NB4 (cell line): Measurements from ENCODE around the gene GBP6.
A peak's percentile ranks its signal among the peaks of the same experiment; 100 is the strongest.
"Not testable (repeated sequence)": the region's sequence is repeated elsewhere in the genome, so short reads cannot be mapped to it uniquely, and the experiment has no call there.

ENCODE experiments used
- DNase-seq: peaks from one replicate; pipeline ENCODE4 v3.0.0; 2010; ENCODE audit warnings: low read depth
- H3K4me3 ChIP-seq: one replicate; pipeline ENCODE4 v1.5.1; 2011; ENCODE audit warnings: mild to moderate bottlenecking, low read depth, low read length, moderate library complexity
- CTCF ChIP-seq: IDR thresholded peaks from one replicate; pipeline ENCODE4 v1.5.1; 2012; ENCODE audit warnings: low read depth, low read length
- MYC ChIP-seq: IDR thresholded peaks from 2 replicates; pipeline ENCODE4 v1.6.1; 2011; ENCODE audit warnings: low read depth, low read length
- POLR2A ChIP-seq: IDR thresholded peaks from 2 replicates; pipeline ENCODE4 v1.6.1; 2011; ENCODE audit warnings: mild to moderate bottlenecking; ENCODE audit not compliant: insufficient read length; ENCODE audit errors: extremely low read depth
- TF ChIP-seq, protein P1 (sequence below): IDR thresholded peaks from 2 replicates; pipeline ENCODE4 v1.6.1; 2011; ENCODE audit warnings: low read depth, low read length

Gene GBP6

GRCh38 chr1:89337903-89338302, 26.0 kb upstream of the GBP6 start:
- TF ChIP-seq POLR2A = no peak
- TF ChIP-seq MYC = no peak
- TF ChIP-seq, protein P1, sequence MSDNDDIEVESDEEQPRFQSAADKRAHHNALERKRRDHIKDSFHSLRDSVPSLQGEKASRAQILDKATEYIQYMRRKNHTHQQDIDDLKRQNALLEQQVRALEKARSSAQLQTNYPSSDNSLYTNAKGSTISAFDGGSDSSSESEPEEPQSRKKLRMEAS = no peak
- TF ChIP-seq CTCF = no peak
- H3K4me3 ChIP-seq = no peak overlapping the region
- no peak for DNase-seq

- no peak for TF ChIP-seq MYC
- TF ChIP-seq CTCF = no peak
- TF ChIP-seq, protein P1 = no peak
- no peak for TF ChIP-seq POLR2A
- no peak for DNase-seq
- H3K4me3 ChIP-seq = no peak overlapping the region
These were observed 24.8 kb upstream of the GBP6 start for GRCh38 chr1:89339039-89339438.

DNA sequence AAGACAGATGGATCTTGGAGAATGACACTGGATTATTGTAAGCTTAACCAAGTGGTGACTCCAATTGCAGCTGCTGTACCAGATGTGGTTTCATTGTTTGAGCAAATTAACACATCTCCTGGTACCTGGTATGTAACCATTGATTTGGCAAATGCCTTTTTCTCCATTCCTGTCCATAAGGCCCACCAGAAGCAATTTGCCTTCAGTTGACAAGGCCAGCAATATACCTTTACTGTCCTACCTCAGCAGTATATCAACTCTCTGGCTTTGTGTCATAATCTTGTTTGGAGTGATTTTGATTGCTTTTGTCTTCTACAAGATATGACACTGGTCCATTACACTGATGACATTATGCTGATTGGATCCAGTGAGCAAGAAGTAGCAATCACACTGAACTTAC, 18.4 kb upstream of the GBP6 start:
- H3K4me3 ChIP-seq, DNase-seq: not testable (repeated sequence)

GRCh38 chr1:89347296-89347695, 16.6 kb upstream of the GBP6 start:
- TF ChIP-seq, protein P1 = no peak
- TF ChIP-seq CTCF (no peak), POLR2A (no peak), MYC (no peak)
- no peak overlapping the region for H3K4me3 ChIP-seq
- no peak for DNase-seq

DNA sequence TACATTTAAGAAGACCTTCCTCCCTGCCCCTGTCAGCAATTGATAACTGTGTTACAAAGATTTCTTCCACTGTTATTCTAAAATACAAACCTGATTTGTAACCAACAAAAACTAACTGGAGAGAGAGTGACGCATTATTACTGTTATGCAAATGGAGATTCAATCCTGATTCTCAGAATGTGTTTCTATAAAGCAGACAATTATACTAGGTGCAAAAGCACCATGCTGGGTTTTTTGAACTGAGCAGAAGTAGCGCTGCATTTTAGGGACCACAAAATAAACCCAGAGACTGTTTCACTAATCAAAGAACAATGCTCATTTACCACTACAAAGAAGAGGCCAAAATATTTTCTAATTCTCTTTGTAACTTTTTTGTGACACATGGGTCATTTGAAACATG, 13.6 kb upstream of the GBP6 start:
- no peak overlapping the region for H3K4me3 ChIP-seq
- DNase-seq = no peak
- TF ChIP-seq MYC (no peak), CTCF (no peak), POLR2A (no peak)
- TF ChIP-seq, protein P1 = no peak

DNA sequence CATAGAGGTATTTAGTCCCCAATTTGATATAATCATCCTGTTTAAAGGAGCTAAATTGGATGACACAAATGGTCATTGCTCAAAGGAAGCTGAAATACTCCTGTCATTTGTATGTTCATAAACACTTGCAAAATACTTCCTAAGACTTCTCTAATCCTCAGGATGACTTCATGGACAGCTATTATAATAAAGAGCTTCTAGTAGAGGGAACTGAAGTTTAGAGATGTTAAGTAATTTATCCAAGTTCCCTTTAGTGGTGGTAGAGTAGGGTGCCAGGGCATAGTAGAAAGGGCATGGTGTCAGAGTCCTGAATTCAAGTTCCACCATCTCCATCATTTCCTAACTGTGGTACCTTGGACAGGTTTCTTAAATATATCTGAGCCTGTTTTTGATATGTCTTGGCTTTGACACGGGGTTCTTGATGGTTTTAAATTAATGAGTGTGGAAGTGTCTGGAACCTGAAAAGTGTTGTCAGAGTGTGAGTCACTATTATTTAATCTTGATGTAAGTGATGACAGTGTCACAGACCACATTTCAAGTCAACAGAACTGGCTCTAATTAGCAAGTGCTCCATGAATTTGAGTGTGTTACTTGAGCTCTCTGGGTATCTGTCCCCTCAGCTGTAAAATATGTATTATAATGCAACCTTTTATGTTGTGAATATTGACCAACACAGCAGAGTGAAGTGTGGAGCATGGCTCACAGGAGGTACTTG, 12.1 kb upstream of the GBP6 start:
- no peak overlapping the region for H3K4me3 ChIP-seq
- DNase-seq = peak; percentile 17
- TF ChIP-seq MYC = no peak
- no peak for TF ChIP-seq CTCF
- TF ChIP-seq POLR2A = no peak
- TF ChIP-seq, protein P1 = no peak
